ENCODE results near the gene WHRN.
A peak's percentile ranks its signal among the peaks of the same experiment; 100 is the strongest.

Gene WHRN

GRCh38 chr9:114392749-114393112 lies 112.5 kb downstream of the WHRN start:
- no peak for DNase-seq (ENCODE audit: low spot score)
- TF ChIP-seq CTCF (IDR thresholded peaks at IDR 0.05; ENCODE audit: extremely low read depth, insufficient read depth, missing control alignments): no peak
- in situ Hi-C loops (cut with MboI; ENCODE audit: low pct_unique_long_range_greater_than_20kb, low sequenced_read_pairs, unreplicated experiment): no loop called here

- TF ChIP-seq CTCF (IDR thresholded peaks at IDR 0.05; ENCODE audit: extremely low read depth, insufficient read depth, missing control alignments): no peak
- DNase-seq (ENCODE audit: low spot score): no peak
- in situ Hi-C loops (cut with MboI; ENCODE audit: low pct_unique_long_range_greater_than_20kb, low sequenced_read_pairs, unreplicated experiment): no loop called here
Observed at GRCh38 chr9:114390952-114391351, 114.3 kb downstream of the WHRN start.

GRCh38 chr9:114389612-114390368 lies 115.5 kb downstream of the WHRN start:
- peak; percentile 35 for TF ChIP-seq CTCF (IDR thresholded peaks at IDR 0.05; ENCODE audit: extremely low read depth, insufficient read depth, missing control alignments)
- no peak for DNase-seq (ENCODE audit: low spot score)
- in situ Hi-C loops (cut with MboI; ENCODE audit: low pct_unique_long_range_greater_than_20kb, low sequenced_read_pairs, unreplicated experiment): no loop called here

- no peak for TF ChIP-seq CTCF (IDR thresholded peaks at IDR 0.05; ENCODE audit: extremely low read depth, insufficient read depth, missing control alignments)
- DNase-seq (ENCODE audit: low spot score): no peak
- in situ Hi-C loops (cut with MboI; ENCODE audit: low pct_unique_long_range_greater_than_20kb, low sequenced_read_pairs, unreplicated experiment): no loop called here
Observed at GRCh38 chr9:114388764-114389375, 116.4 kb downstream of the WHRN start.

- no peak for TF ChIP-seq CTCF (IDR thresholded peaks at IDR 0.05; ENCODE audit: extremely low read depth, insufficient read depth, missing control alignments)
- in situ Hi-C loops (cut with MboI; ENCODE audit: low pct_unique_long_range_greater_than_20kb, low sequenced_read_pairs, unreplicated experiment): no loop called here
- no peak for DNase-seq (ENCODE audit: low spot score)
Observed at GRCh38 chr9:114388357-114388682, 117.0 kb downstream of the WHRN start.

GRCh38 chr9:114387680-114388356 lies 117.5 kb downstream of the WHRN start, which contains the start of gene AKNA:
Gene AKNA, minus strand, starts transcription at chr9:114387982. Its CDS starts 6,649 bp downstream, at chr9:114381333.
- in situ Hi-C loops (cut with MboI; ENCODE audit: low pct_unique_long_range_greater_than_20kb, low sequenced_read_pairs, unreplicated experiment): no loop called here
- DNase-seq (ENCODE audit: low spot score): no peak
- no peak for TF ChIP-seq CTCF (IDR thresholded peaks at IDR 0.05; ENCODE audit: extremely low read depth, insufficient read depth, missing control alignments)
